HEK293 (cell line): ENCODE results near the gene MEAF6.

ENCODE experiments used
- CTCF ChIP-seq: fragments of 450-650 bp; formaldehyde crosslinking; IDR thresholded peaks from 2 replicates; pipeline ENCODE4 v1.5.1; 2016; ENCODE audit warnings: missing biosample characterization, missing genetic modification characterization
- KLF1 ChIP-seq: fragments of 450-650 bp; formaldehyde crosslinking; IDR thresholded peaks from 2 replicates; pipeline ENCODE4 v1.5.1; 2016; ENCODE audit warnings: missing biosample characterization, missing genetic modification characterization
- ZBTB49 ChIP-seq: fragments of 450-650 bp; formaldehyde crosslinking; IDR thresholded peaks from 2 replicates; pipeline ENCODE4 v1.5.1; 2016; ENCODE audit warnings: missing biosample characterization, missing genetic modification characterization, low read depth
- ZNF704 ChIP-seq: fragments of 450-650 bp; formaldehyde crosslinking; IDR thresholded peaks from 2 replicates; pipeline ENCODE4 v1.5.1; 2016; ENCODE audit warnings: missing biosample characterization, missing genetic modification characterization

- TF ChIP-seq CTCF (tag by site-specific recombination) (no peak), KLF1 (tag by site-specific recombination) (no peak), ZNF704 (tag by site-specific recombination) (no peak), ZBTB49 (tag by site-specific recombination) (no peak)
These were observed 62.1 kb downstream of the MEAF6 start for GRCh38 chr1:37452416-37452815.
